ENCODE measurements around the gene CAMK2G. TPM values are rescaled to one million over a fixed set of nuclear protein-coding genes. Genes with fewer than 3 reads are reported as not detected.
A peak's percentile ranks its signal among the peaks of the same experiment; 100 is the strongest.

CAMK2G gene
- total RNA-seq, 2 donors from 2014 or later = 40.0 to 45.8 TPM

DNA sequence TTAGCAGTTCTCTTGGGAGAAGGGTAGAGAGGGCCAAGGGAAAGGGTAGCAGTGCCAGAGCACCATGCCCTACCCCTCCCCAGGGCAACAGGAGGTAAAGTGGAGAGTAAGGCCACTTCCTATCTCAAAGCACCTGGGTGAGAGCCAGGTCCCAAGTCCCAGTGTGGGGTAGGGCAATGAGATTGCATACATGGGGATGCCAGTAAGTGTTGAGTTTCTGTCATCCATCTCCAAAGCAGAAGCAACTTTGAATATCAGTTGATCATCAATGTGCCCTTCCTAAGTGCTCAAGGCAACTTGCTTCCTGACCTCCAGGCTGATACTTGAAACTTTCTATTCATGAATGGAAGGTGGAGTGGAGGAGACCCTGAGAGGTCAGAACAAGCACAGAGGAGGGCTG lies 2.2 kb upstream of the CAMK2G start:
- no peak for DNase-seq
- Histone ChIP-seq H3K4me3 (no peak overlapping the region), H3K4me1 (peaks cover 2% of the 10 kb centered on the region), H3K9ac (ENCODE audit: low read depth in 2 of 2, low read length in 2 of 2) (no peak overlapping the region), H3K9me3 (no peaks in the 10 kb centered on the region), H3K27me3 (no peaks in the 10 kb centered on the region), H3K36me3 (no peaks in the 10 kb centered on the region), H3K27ac (no peak overlapping the region)
- TF ChIP-seq, protein P1, sequence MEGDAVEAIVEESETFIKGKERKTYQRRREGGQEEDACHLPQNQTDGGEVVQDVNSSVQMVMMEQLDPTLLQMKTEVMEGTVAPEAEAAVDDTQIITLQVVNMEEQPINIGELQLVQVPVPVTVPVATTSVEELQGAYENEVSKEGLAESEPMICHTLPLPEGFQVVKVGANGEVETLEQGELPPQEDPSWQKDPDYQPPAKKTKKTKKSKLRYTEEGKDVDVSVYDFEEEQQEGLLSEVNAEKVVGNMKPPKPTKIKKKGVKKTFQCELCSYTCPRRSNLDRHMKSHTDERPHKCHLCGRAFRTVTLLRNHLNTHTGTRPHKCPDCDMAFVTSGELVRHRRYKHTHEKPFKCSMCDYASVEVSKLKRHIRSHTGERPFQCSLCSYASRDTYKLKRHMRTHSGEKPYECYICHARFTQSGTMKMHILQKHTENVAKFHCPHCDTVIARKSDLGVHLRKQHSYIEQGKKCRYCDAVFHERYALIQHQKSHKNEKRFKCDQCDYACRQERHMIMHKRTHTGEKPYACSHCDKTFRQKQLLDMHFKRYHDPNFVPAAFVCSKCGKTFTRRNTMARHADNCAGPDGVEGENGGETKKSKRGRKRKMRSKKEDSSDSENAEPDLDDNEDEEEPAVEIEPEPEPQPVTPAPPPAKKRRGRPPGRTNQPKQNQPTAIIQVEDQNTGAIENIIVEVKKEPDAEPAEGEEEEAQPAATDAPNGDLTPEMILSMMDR (IDR thresholded peaks at IDR 0.05) = no peak
- intact Hi-C loops (cut with DNase I) = no loop called here

DNA sequence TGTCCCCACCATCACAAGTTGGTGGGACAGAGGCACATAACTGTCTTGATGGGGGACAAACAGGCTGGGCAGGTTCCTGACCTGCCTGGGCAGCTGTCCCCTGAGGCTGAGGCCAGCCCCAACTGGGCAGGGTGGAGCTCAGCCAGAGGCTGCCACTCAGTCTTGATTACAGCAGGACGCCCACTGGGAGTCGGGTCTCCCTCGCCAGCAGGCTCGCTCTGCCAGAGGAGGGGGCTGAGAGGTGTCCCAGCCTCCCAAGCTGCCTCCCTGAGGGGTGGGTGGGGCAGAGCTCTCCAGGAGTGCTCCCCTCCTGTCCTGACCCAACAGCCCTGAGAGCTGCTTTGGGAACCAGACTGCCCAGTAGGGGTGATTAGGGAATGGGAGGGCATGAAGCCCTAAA lies 1.8 kb upstream of the CAMK2G start:
- TF ChIP-seq, protein P1 (IDR thresholded peaks at IDR 0.05) = no peak
- H3K4me1 ChIP-seq = peaks cover 6% of the 10 kb centered on the region
- no peak overlapping the region for H3K27ac ChIP-seq
- H3K9me3 ChIP-seq = no peaks in the 10 kb centered on the region
- H3K27me3 ChIP-seq = no peaks in the 10 kb centered on the region
- H3K36me3 ChIP-seq = no peaks in the 10 kb centered on the region
- intact Hi-C loops (cut with DNase I) = no loop called here
- no peak for DNase-seq
- no peak overlapping the region for H3K4me3 ChIP-seq
- H3K9ac ChIP-seq (ENCODE audit: low read depth in 2 of 2, low read length in 2 of 2) = no peak overlapping the region

DNA sequence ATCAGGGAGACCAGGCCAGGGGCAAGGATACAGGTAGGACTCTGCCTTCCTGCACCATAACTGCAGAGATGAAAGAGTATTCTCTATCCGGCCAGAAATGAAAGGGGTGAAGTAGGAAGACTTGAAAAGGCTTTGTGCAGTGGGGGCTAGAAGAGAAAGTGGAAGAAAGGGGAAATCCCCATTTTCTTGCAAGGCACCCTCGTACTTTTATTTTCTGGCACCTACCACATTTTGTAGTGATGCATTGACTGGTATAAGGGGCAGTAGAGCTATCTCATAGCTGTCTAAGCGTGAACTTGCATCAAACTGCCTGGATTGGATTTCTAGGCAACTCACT lies 752 bp upstream of the CAMK2G start:
- Histone ChIP-seq H3K9ac (ENCODE audit: low read depth in 2 of 2, low read length in 2 of 2) (peak overlapping the region; percentile 69 to 73), H3K4me1 (peaks cover 7% of the 10 kb centered on the region), H3K4me3 (peak overlapping the region; percentile 65), H3K36me3 (no peaks in the 10 kb centered on the region), H3K27ac (peak overlapping the region; percentile 50), H3K9me3 (no peaks in the 10 kb centered on the region), H3K27me3 (no peaks in the 10 kb centered on the region)
- no peak for DNase-seq
- intact Hi-C loops (cut with DNase I) = no loop called here
- TF ChIP-seq, protein P1 (IDR thresholded peaks at IDR 0.05) = no peak

DNA sequence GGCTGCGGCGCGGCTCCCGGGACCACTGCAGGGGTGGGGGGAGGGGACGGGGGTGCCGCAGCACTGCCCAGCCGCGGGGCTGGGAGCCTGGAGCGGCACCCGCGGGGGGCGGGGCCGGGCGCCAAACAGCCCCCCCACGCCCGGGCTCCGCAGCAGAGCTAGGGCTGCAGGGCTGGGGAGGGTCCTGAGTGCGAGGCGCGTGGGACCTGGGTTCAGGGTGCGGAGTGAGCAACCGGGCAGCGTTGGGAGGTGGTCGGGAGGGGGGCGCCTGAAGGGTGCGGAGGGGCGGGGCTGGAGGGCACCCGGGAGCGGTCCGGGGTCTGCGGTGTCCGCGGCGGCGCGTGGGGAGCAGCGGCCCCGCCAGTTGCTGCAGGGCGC lies 528 bp downstream of the CAMK2G start:
- TF ChIP-seq, protein P1 (IDR thresholded peaks at IDR 0.05) = no peak
- no peak overlapping the region for H3K27ac ChIP-seq
- no peaks in the 10 kb centered on the region for H3K36me3 ChIP-seq
- peak overlapping the region; percentile 65 for H3K4me3 ChIP-seq
- intact Hi-C loops (cut with DNase I) = no loop called here
- DNase-seq = no peak
- no peaks in the 10 kb centered on the region for H3K27me3 ChIP-seq
- H3K9me3 ChIP-seq = no peaks in the 10 kb centered on the region
- H3K4me1 ChIP-seq = peaks cover 7% of the 10 kb centered on the region
- H3K9ac ChIP-seq (ENCODE audit: low read depth in 2 of 2, low read length in 2 of 2) = peak overlapping the region; percentile 52 to 55

DNA sequence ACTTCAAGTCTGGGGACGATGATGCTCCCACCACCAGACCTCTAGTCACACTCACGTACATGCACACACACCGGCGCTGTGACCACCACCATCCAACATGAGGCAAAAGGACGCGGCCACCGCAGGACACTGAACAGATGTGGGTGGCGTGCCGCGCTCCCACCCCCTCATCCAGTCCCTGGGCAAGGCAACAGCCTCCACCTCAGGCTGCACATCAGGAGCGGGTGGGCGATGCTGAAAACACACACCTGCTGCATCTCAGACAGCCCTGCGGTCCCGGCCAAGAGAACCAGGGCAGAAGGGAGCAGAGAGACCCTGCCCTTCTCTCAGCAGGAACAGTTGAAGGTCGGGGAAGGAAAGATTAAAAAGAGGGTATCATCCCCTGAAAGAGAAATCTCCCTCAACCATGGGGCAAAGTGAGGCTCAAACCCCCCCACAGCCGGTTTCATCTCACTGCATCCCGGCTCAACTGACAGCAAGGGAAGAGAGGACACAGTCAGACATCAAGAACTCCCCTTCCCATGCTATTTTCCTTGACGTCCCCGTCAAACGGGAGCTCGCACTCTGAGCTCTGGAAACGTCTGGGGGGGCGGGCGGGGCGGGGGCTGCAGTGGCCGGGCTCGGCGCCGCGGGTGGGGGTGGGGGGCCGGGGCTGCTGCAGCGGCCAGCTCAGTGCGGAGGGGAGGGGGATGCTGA lies 1.1 kb downstream of the CAMK2G start:
- TF ChIP-seq, protein P1 (IDR thresholded peaks at IDR 0.05) = no peak
- Histone ChIP-seq H3K27me3 (no peaks in the 10 kb centered on the region), H3K9ac (ENCODE audit: low read depth in 2 of 2, low read length in 2 of 2) (peak overlapping the region; percentile 26 to 52), H3K4me1 (peaks cover 7% of the 10 kb centered on the region), H3K4me3 (peak overlapping the region; percentile 65), H3K27ac (peak overlapping the region; percentile 39), H3K36me3 (no peaks in the 10 kb centered on the region), H3K9me3 (no peaks in the 10 kb centered on the region)
- intact Hi-C loops (cut with DNase I) = no loop called here
- DNase-seq = no peak
